Stimulated activated CD4-positive, alpha-beta T cell treated with anti-CD3 and anti-CD28 coated beads, Interleukin-1b, Interleukin-23, amount 100 ng/mL, for 1 hour (primary cell): ENCODE results near the gene C1orf50.
A peak's percentile ranks its signal among the peaks of the same experiment; 100 is the strongest.
"Not testable (repeated sequence)": the region's sequence is repeated elsewhere in the genome, so short reads cannot be mapped to it uniquely, and the experiment has no call there.

Experiments used
- DNase-seq, 2 donors: peaks; one replicate each; pipeline ENCODE4 v3.0.0-alpha.2; 2020; ENCODE audit warnings: low read depth in 2 of 2

The C1orf50 gene

GRCh38 chr1:42801832-42802473 lies 34.9 kb downstream of the C1orf50 start:
- no peak for DNase-seq

- no peak for DNase-seq
Observed at GRCh38 chr1:42806171-42806570, 39.1 kb downstream of the C1orf50 start.

GRCh38 chr1:42806593-42806992 lies 39.5 kb downstream of the C1orf50 start:
- no peak for DNase-seq

GRCh38 chr1:42807056-42807668 lies 40.1 kb downstream of the C1orf50 start:
- no peak for DNase-seq

GRCh38 chr1:42814815-42815214 lies 47.8 kb downstream of the C1orf50 start:
- DNase-seq = not testable (repeated sequence)

GRCh38 chr1:42815941-42816584 lies 49.0 kb downstream of the C1orf50 start:
- DNase-seq = no peak

- DNase-seq = peak; percentile 93
Observed at GRCh38 chr1:42816585-42817439, 49.8 kb downstream of the C1orf50 start, which contains the start of the genes ERMAP and SVBP. ERMAP (plus strand) TSS chr1:42817122; CDS start chr1:42830449, 13,327 bp downstream. SVBP (minus strand) TSS chr1:42817397; CDS start chr1:42816544, 853 bp downstream.

- no peak for DNase-seq
Observed at GRCh38 chr1:42817440-42817767, 50.4 kb downstream of the C1orf50 start.

GRCh38 chr1:42817976-42818375 lies 50.9 kb downstream of the C1orf50 start:
- no peak for DNase-seq

GRCh38 chr1:42820813-42821212 lies 53.8 kb downstream of the C1orf50 start:
- no peak for DNase-seq

GRCh38 chr1:42821690-42822089 lies 54.6 kb downstream of the C1orf50 start:
- DNase-seq = no peak

- no peak for DNase-seq
Observed at GRCh38 chr1:42822800-42823392, 55.8 kb downstream of the C1orf50 start.

- no peak for DNase-seq
Observed at GRCh38 chr1:42824481-42825035, 57.5 kb downstream of the C1orf50 start.

GRCh38 chr1:42825036-42825851 lies 58.2 kb downstream of the C1orf50 start:
- no peak for DNase-seq
